Mammary epithelial cell (primary cell): Measurements from ENCODE around the gene KIRREL3.

Experiments used
- CTCF ChIP-seq, 2 donors: IDR thresholded peaks in 1 of 2; conservative IDR thresholded peaks in 1 of 2; 2 replicates each; pipeline ENCODE4 v1.5.1; 2011 to 2012; ENCODE audit warnings: inconsistent platforms in 2 of 2, low read length in 2 of 2, mild to moderate bottlenecking in 2 of 2, control low read depth in 1 of 2, low read depth in 1 of 2; ENCODE audit not compliant: insufficient read depth in 1 of 2; ENCODE audit errors: extremely low read depth in 1 of 2
- EZH2 ChIP-seq: IDR thresholded peaks from 2 replicates; pipeline ENCODE4 v1.6.1; 2012; ENCODE audit warnings: low read length, inconsistent platforms, borderline replicate concordance

GRCh38 chr11:126633330-126633729 lies 367.2 kb downstream of the KIRREL3 start:
- no peak for TF ChIP-seq CTCF (conservative IDR thresholded peaks at IDR 0.05 in 1 of 2, IDR thresholded peaks at IDR 0.05 in 1 of 2; ENCODE audit: extremely low read depth in 1 of 2, insufficient read depth in 1 of 2, low read depth in 1 of 2, low read length in 2 of 2)
- no peak for TF ChIP-seq EZH2
